OCI-LY3 (cell line): ENCODE data around the gene MAB21L1.

Experiments used
- H2AFZ ChIP-seq: fragments of 200-600, 300-600 bp; shearing (Covaris generic); 2 replicates; pipeline ENCODE4 v1.6.0; 2014; ENCODE audit warnings: antibody characterized with exemption, low read depth, low read length
- H3K27ac ChIP-seq: fragments of 200-600, 300-600 bp; sonication (generic); 2 replicates; pipeline ENCODE4 v1.5.1; 2014; ENCODE audit warnings: mild to moderate bottlenecking, low read length, moderate library complexity, mixed read lengths
- H3K27me3 ChIP-seq: fragments of 200-600, 300-600 bp; sonication (generic); 2 replicates; pipeline ENCODE4 v1.6.1; 2014; ENCODE audit warnings: low read depth, low read length, mixed read lengths
- H3K36me3 ChIP-seq: fragments of 200-600, 300-600 bp; sonication (generic); replicated peaks from 2 replicates; pipeline ENCODE3; 2014; ENCODE audit warnings: low read depth, low read length, mixed read lengths
- H3K4me1 ChIP-seq: fragments of 300-600, 200-600 bp; sonication (generic); 2 replicates; pipeline ENCODE4 v1.6.1; 2014; ENCODE audit warnings: low read length, mixed read lengths
- H3K4me2 ChIP-seq: fragments of 200-600, 300-600 bp; sonication (generic); 2 replicates; pipeline ENCODE4 v1.6.1; 2014; ENCODE audit warnings: low read length, mixed read lengths
- H3K4me3 ChIP-seq: fragments of 300-600, 200-600 bp; sonication (generic); 2 replicates; pipeline ENCODE4 v1.5.1; 2014; ENCODE audit warnings: antibody characterized with exemption, mild to moderate bottlenecking, low read length, moderate library complexity
- H3K79me2 ChIP-seq: fragments of 300-600, 200-600 bp; shearing (Covaris generic); 2 replicates; pipeline ENCODE4 v1.6.1; 2014; ENCODE audit warnings: mild to moderate bottlenecking, low read length, mixed read lengths
- H3K9ac ChIP-seq: fragments of 300-600, 200-600 bp; shearing (Covaris generic); 2 replicates; pipeline ENCODE4 v1.6.0; 2014; ENCODE audit warnings: mild to moderate bottlenecking, low read length, moderate library complexity
- H3K9me3 ChIP-seq: fragments of 200-600, 300-600 bp; shearing (Covaris generic); 2 replicates; pipeline ENCODE4 v1.6.1; 2014; ENCODE audit warnings: low read length, mixed read lengths; ENCODE audit not compliant: insufficient read depth
- H4K20me1 ChIP-seq: fragments of 200-600, 300-600 bp; sonication (generic); 2 replicates; pipeline ENCODE4 v1.6.1; 2016; ENCODE audit warnings: low read length, mixed read lengths; ENCODE audit not compliant: insufficient read depth
- CTCF ChIP-seq: fragments of 200-600, 300-600 bp; sonication (generic); IDR thresholded peaks from 2 replicates; pipeline ENCODE4 v1.5.1; 2014; ENCODE audit warnings: antibody characterized with exemption, low read length, low read depth
- EZH2phosphoT487 ChIP-seq: fragments of 200-600 bp; shearing (Covaris generic); IDR thresholded peaks from 2 replicates; pipeline ENCODE4 v1.6.1; 2018; ENCODE audit warnings: antibody characterized with exemption, mixed run types, low read depth

Gene MAB21L1

GRCh38 chr13:35481777-35482176 is 5.3 kb upstream of the MAB21L1 start:
- TF ChIP-seq EZH2phosphoT487 (no peak), CTCF (no peak)
- no peaks in the 10 kb centered on the region for H3K36me3 ChIP-seq
- H3K27ac ChIP-seq: no peak overlapping the region
- H3K4me2 ChIP-seq: no peak overlapping the region
- H3K9ac ChIP-seq: no peak overlapping the region
- H3K9me3 ChIP-seq: no peaks in the 10 kb centered on the region
- no peaks in the 10 kb centered on the region for H4K20me1 ChIP-seq
- H3K4me3 ChIP-seq: no peak overlapping the region
- 0 out of 2 replicates have a peak, but pooled peaks cover 2% of the 10 kb centered on the region for H3K27me3 ChIP-seq
- peaks cover 5% of the 10 kb centered on the region; the same call in 1 of the 2 replicates for H3K4me1 ChIP-seq
- no peak overlapping the region for H2AFZ ChIP-seq
- no peaks in the 10 kb centered on the region for H3K79me2 ChIP-seq

GRCh38 chr13:35480346-35480745 is 3.9 kb upstream of the MAB21L1 start:
- H3K36me3 ChIP-seq: no peaks in the 10 kb centered on the region
- H2AFZ ChIP-seq: no peak overlapping the region
- 0 out of 2 replicates have a peak, but pooled peaks cover 3% of the 10 kb centered on the region for H3K27me3 ChIP-seq
- peaks cover 5% of the 10 kb centered on the region; the same call in 1 of the 2 replicates for H3K4me1 ChIP-seq
- H3K9me3 ChIP-seq: no peaks in the 10 kb centered on the region
- no peak overlapping the region for H3K4me2 ChIP-seq
- no peaks in the 10 kb centered on the region for H4K20me1 ChIP-seq
- no peak overlapping the region for H3K9ac ChIP-seq
- TF ChIP-seq CTCF (no peak), EZH2phosphoT487 (no peak)
- no peak overlapping the region for H3K4me3 ChIP-seq
- H3K79me2 ChIP-seq: no peaks in the 10 kb centered on the region
- no peak overlapping the region for H3K27ac ChIP-seq

GRCh38 chr13:35479706-35480105 is 3.2 kb upstream of the MAB21L1 start:
- Histone ChIP-seq H3K27me3 (0 out of 2 replicates have a peak, but pooled peaks cover 3% of the 10 kb centered on the region), H3K9ac (no peak overlapping the region), H3K9me3 (no peaks in the 10 kb centered on the region), H3K4me1 (peaks cover 5% of the 10 kb centered on the region), H3K4me2 (no peak overlapping the region), H2AFZ (no peak overlapping the region), H3K36me3 (no peaks in the 10 kb centered on the region), H3K79me2 (no peaks in the 10 kb centered on the region), H3K27ac (no peak overlapping the region), H4K20me1 (no peaks in the 10 kb centered on the region), H3K4me3 (no peak overlapping the region)
- TF ChIP-seq CTCF (no peak), EZH2phosphoT487 (no peak)

GRCh38 chr13:35479038-35479492 is 2.6 kb upstream of the MAB21L1 start:
- Histone ChIP-seq H3K27ac (no peak overlapping the region), H3K4me1 (peaks cover 6% of the 10 kb centered on the region), H3K4me3 (no peak overlapping the region), H3K4me2 (no peak overlapping the region), H2AFZ (no peak overlapping the region), H3K79me2 (no peaks in the 10 kb centered on the region), H3K27me3 (0 out of 2 replicates have a peak, but pooled peaks cover 3% of the 10 kb centered on the region), H4K20me1 (no peaks in the 10 kb centered on the region), H3K36me3 (no peaks in the 10 kb centered on the region), H3K9me3 (no peaks in the 10 kb centered on the region), H3K9ac (no peak overlapping the region)
- TF ChIP-seq CTCF (no peak), EZH2phosphoT487 (no peak)
